NAMALWA (cell line): Measurements from ENCODE around the gene SLC6A6.
A peak's percentile ranks its signal among the peaks of the same experiment; 100 is the strongest.

Experiments
- DNase-seq: peaks from one replicate; pipeline ENCODE4 v3.0.0-alpha.2; 2015; ENCODE audit warnings: low spot score

Gene SLC6A6

DNA sequence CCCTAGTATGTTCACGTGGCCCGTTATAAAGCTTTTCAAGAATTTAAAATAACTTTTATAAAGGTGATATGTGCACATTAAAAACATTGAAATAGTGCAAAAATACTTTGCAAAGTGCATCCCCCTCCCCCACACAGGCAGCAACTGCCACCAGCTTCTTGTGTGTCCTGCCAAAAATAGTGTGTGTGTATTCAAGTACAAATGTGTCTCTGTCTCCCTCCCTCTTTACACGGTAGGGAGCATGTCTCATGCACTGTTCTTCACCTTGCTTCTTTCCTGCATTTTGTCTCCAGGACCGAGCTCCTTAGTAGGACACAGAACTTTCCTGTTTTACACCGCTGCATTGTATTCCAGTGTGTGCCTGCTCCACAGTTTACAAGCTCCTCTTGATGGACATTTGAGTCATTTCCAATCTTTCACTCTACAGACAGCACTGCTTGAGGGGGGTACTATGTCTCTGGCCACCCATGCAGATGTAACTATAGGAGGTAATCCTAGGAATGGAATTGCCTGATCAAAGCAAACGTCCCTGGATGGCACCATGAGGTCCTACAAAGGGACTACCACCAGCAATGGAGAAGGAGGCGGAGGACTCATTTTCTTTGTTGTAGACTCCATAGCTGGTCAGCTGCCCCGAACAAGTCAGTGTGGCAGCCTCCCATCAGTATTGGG lies 52.4 kb downstream of the SLC6A6 start:
- DNase-seq, result no peak

DNA sequence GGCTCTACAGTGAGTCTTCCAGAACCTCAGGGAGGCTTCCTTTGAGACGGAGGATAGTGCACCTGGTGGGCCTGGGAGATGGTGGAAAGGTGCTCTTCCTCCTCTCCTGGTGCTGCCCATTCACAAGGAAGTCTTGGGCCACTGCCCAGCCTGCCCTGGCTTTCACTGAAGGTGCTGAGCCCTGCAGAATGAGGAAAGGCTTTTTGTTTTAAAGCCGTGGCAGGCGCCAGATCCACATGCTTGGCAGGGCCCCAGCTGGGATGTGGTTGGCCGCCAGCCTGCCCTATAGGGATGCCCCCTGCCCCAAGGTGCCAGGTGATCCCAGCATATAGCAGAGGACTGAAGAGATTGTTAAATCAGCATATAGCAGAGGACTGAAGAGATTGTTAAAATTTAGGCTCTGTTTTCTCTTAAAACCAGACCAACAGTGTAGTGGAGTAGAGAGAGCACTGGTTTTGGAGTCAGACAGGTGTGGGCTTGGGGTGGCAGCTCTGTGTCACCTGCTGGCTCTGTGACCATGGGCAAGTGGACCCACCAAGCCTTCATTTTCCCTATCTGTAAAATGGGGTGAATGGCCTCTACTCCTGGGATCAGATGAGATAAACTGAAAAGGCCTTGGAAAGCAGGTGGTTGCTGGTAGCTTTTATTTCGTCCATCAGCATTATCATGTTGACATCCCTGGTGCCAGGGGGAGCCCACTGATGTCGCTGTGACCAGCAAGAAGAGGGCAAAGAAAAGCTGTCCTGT lies 53.3 kb downstream of the SLC6A6 start:
- no peak for DNase-seq

DNA sequence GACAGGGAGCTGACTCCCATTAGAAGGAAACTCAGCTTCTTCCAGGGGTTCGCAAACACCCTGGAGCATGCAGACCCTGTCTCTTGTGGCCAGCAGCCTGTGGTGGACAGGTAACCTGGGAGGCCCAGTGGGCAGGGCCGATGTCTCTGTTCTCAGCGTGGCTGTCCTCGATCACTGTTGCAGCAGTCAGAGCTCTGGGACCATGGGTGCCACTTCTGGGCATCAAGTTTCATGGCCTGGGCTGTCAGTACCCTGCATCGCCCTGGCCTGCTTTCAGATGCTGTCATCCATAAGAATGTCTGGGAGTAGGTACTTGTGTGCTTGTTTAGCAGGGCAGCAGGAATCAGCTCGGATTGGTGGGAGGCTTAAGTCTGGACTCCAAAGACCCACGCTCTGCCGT lies 54.4 kb downstream of the SLC6A6 start:
- no peak for DNase-seq

DNA sequence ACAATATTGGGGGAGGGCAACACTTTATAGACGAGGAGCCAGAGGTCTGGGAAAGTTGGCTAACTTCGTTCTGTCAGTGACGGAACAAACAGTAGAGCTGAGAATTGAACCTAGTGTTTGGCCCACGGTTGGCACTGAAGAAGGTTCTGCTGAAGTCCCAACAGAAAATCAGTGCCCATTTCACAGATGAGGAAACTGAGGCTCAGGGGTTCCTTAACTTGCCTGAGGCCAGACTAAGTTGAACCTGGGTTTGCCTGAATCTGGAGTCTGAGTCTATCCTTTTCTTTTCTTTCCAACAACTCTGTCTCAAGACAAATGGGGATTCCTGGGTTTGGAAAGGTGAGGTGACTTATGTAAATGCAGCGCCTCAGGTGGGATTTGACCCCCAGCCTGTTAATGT lies 55.1 kb downstream of the SLC6A6 start:
- no peak for DNase-seq

DNA sequence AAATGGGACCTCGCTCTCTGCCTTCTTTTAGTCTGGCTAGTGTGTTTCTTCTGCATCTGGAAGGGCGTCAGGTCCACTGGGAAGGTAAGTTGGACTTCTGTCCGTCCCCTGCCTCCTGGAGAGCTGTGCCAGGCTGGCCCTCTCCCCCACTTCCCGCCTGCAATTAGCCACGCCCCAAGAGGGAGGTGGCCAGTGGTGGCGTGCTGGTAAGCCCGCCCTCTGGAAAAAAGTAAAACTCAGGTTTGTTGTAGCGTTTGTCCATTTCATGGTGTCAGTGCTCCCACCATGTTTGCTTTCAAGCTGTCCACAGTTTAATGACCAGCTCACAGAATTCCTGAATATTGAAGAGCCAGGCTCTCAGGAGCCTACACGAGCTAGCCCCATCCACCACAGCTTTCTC lies 55.6 kb downstream of the SLC6A6 start:
- DNase-seq, result no peak

DNA sequence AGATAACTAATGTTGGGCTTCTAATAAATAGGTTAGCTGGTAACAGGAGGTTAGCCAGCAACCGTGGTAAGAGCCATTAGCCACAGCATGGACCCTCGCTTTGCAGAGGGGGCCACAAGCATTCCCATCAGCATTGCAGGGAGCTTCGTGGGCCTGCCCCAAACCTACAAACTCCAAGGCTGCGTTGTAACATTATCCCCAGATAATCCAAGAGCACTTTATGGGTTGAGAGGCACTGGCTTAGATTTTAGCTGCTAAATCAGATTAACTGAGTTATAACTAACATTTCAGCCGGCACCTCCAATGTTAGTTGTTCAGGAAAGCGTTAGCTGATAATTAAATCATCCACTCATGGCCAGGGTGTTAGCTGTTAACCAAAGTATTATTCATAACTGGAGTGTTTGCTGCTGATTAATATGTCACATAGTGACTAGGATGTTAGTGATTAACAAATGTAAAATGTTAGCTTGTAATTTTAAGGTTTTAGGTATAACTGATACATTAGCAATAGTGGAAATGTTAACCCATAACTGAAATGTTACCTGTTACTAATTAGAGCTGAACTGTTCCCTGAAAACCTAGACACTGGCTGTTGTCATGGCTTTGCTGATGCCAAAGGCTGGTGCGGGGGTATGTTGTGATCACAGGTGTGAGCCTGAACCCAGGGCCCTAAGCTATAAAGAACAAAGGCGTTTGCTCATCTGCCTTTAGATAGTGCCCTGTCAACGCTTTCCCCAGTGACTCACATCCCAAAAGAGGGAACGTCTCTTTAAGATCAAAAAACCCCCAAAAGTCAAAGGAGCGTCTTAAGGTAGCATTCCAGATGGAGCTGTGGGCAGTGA lies 56.2 kb downstream of the SLC6A6 start:
- no peak for DNase-seq

DNA sequence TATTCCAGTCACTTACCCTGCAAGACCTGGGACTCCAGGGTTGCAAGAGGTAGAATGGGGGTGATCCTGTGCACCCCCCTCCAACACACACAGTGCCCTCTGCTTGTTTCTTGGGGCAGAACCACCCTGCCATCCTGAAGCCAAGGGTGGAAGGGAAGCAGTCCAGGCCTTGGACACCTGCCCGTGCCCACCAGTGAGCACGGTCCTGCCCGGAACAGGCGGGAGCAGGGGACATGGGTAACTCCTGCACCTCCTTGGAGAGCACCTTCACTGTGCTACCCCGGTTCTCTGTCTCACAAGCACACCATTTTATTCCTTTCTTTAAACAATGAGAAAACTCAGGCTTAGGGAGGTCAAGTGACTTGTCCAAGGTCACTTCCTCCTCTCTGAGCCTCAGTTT lies 57.0 kb downstream of the SLC6A6 start:
- no peak for DNase-seq

DNA sequence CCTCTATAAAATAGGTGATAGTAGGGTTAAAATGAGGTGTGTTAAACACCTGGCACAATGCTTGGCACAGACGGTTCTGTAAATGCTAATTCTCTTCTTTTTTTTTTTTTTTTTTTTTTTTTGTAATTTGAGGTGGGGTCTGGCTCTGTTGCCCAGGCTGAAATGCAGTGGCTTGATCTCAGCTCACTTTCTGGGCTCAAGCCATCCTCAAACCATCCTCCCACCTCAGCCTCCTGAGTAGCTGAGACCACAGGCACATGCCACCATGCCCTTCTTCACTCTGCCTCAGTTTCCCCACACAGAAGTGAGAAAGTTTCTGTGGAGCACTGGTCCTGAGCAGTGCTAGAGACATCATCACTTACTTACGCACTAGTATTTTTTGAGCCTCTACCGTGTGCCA lies 57.4 kb downstream of the SLC6A6 start:
- DNase-seq, result no peak

DNA sequence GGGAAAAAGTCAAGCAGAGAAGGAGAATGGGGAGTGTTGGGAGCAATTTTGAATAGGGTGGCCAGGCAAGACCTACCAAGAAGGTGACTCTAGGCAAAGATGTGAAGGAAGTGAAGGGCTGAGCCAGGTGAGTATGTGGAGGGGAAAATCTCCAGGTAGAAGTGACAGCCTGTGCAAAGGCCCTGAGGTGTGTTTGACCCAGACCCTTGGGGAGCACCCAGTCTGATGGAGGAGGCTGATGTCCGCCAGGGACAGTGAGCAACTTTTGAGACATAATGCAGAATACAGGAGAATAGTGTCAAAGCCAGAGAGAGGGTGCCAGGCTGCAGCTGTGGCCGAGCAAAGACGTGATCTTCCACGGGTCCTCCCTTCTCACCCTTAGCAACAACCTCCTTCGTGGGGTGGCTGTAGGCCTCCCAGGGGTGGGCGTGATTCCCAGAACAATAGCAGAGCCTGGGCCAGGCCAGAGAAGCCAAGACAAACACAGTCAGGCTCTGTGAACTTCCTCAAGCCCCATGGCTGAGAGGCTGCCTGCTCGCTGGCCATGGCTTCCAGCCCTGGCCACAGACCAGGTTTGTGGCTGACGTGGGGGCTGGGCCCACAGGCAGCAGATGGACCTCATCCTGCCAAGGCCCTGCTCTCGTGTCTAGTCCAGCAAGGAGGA lies 58.1 kb downstream of the SLC6A6 start:
- no peak for DNase-seq

DNA sequence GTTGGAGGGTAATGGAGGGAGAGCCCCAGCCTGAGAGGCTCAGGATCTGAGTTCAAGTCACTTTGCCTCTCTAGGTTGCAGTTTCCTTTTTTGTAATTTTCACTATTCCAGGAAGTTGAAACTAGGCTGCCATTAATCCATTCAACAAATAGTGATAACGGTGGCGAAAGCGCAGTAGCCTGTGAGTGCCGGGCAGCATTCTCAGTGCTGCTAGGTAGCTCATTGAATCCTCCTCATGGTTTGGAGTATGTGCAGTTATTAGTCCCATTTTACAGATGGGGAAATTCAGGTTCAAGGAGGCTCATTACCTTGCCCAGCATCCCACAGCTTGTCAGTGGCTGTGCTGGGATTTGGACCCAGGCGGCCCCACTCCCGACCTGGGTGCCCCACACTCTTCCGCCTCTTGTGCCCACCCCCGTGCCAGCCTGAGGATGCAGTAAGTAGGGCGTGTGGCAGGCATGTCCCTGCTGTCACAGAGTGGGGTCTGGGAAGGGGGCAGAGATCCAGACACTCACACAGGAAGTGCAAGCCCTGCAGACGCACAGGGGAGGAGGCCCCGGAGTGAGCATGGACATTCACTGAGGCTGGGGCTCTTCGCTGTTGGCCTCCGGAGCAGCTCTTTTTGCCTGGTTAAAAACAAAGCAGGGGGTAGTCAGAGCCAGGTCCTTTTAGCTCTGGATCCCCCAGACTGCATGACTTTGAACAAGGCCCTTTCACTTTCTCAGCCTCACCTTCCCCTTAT lies 58.8 kb downstream of the SLC6A6 start:
- no peak for DNase-seq

DNA sequence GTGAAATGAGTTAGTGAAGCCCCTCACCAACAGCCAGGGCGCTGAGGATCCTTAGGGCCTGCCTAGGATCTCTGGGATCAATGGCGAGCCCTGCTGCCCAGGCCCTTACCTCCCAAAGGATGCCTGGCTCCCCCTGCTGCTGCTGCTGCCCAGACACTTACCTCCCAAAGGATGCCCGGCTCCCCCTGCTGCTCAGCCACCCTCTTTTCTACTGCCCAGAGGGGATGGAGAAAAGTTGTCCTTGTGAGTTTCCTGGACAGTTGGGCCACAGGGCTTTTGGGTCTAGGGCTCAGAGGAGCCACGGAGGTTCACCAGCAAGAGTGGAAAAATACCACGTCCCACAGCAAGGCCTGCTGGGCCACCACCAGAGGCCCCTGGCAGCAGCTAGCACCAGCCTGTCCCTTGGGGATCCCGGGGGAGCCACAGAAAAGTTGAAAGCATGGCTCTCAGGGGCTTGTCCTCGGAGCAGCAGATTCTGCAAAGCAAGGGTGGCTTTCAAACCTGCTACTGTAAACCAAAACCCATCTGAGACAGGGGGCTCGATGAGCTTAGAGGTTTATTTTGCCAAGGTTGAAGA lies 59.4 kb downstream of the SLC6A6 start:
- no peak for DNase-seq

DNA sequence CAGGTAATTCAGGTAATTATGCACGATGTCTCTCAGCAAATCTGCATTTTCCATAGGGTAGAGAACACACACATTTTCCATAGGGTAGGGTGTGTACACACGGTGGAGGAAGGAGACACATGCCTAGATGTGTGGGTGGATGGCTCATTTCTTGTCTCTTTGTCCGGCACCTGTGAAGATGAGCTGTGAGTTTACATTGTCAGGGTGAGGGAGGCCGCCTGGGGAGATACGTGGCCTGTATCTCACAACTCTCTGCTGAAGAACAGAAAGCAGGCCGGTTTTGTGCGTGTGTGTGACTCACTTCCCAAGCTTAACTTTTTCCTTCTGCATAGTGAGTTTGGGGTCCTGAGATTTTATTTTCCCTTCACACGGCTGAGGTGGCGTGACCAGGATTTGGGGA lies 60.3 kb downstream of the SLC6A6 start:
- DNase-seq, result no peak

DNA sequence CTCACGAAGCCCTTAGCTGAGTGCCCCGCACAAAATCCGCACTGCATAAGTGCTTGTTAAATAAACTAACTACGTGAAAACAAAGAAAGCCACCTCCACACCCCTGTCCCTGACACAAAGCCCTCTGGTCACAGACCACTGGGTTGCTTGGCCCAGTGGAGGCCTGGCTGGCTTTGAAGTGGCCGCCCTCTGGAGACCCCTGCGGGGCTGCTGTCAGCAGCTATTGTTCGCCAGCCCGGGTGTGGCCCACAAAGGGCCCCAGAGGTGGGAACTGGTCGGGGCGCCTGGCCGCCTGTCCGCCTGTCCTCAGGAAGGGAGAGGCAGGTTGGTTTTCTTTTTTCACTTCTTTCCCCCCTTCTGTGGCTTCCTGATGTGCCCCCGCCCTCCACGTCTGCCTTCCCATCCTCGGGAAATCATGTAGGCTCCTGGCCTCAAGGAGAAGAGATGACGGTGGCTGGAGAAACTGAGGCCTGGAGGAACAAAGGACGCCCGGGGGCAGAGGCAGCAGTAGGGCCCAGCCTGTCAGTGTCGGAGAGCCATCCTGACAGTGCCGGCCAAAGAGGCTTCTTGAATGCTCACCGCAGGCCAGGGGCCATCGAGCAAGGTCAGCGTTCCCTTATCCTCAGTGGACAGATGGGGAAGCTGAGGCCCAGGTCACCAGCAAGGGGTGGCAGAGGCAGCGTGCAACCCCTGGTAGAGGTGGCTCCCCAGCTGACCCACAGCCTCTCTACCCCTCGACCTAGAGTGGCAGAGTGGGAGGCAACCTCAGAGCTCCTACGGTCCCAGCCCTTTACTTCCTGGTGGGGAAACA lies 61.1 kb downstream of the SLC6A6 start:
- DNase-seq, result no peak

DNA sequence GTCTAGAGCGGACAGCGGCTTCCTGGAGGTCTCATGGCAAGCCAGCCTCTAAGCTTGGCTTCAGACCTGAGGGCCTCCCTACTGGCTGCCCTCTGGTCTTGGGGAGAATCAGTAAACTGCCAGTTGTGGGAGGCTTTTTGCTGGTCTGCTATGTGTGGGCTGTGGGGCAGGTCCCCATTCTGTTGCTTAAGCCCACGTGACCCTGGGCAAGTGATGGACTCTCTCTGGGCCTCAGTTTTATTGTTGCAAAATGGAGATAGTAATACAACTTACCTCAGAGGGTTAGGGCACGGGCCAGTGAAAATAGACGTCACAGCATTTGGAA lies 61.7 kb downstream of the SLC6A6 start:
- no peak for DNase-seq

DNA sequence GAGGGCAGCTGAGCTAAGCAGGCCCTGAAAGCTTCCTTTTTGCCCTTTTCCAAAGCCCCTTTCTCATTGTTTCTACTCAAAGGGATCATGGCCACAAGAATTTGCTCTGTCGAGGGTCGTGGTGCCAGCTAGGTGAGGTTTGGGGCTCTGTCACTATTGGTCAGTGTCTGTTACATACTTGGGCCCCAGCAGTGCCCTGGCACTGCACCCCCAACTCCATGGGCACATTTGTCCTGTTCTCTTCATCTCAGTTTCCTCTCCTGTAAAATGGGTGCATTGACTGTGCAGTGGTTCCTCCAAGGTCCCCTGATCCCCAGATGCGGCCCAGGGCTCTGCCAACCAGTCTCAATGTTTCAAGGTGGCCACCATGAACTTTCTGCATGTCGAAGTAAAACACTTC lies 62.1 kb downstream of the SLC6A6 start:
- DNase-seq, result no peak

DNA sequence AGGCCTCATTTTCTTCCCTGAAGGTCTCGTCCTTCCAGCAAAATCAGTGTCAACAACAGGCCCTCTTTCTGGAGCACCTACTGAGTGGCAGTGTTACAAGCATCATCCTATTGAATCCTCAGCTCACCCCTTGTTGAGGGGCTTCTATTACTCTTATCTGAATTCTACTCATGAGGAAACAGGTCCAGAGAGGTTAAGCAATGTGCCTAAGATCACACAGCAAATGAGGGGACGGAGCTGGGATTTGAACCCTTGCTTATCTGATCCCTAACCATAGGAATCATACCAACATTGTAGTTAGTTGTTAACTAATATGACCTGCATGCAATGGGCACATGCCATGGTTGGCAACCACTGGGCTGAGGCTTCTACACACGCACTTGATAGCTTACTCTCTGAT lies 63.0 kb downstream of the SLC6A6 start:
- no peak for DNase-seq

DNA sequence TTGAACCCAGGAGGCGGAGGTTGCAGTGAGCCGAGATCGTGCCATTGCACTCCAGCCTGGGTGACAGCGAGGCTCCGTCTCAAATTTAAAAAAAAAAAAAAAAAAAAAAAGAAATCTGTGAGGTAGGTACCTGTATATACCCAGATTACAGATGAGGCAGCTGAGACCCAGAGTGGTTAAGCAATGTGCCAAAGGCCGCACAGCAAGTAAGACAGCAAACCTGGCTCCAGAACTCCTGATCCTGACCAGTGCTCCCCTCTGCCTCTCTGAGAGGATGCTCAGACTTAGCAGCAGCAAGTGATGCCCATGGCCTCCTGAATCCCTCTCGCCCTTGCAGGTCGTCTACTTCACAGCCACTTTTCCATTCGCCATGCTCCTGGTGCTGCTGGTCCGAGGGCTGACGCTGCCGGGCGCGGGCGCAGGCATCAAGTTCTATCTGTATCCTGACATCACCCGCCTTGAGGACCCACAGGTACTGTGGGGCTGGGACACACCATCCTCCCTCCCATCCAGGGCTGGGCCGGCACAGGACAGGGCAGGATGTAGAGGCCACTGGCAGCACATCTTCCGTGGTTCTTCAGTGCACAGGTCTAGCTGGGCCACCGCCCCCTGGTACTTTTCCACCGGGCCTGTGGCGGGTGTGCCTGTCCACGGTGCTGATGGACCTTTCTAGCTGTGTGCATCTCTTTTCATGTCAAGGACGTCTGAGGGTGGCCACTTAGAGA lies 63.9 kb downstream of the SLC6A6 start:
- DNase-seq, result no peak

DNA sequence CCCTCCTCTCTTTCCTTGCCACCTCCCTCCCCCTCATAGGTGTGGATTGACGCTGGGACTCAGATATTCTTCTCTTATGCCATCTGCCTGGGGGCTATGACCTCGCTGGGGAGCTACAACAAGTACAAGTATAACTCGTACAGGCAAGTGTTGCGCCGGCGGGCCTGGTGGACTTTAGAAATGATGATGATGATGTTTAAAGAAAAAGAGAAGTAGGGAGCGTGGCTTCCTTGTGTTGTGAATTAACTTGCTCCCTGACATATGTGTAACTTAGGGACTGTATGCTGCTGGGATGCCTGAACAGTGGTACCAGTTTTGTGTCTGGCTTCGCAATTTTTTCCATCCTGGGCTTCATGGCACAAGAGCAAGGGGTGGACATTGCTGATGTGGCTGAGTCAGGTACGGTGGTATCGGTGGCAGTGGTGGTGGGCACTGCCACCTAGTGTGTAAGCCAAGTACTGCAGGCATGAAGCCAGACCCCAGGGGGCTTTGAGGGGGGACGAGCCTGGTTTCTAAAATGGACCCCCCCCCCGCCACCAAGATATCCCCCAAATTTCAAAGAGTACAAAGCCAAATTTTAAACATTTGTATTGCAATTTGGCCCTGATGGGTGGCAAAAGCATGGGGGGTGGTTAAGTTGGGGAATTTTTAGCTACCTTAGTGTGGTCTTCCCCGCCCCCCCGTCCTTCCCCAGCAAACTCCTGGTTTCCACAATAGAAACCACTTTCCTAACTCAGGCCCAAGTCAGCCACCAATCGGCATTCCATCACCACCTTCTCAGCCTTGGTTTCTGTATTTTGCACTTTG lies 65.6 kb downstream of the SLC6A6 start:
- peak; percentile 60 for DNase-seq

DNA sequence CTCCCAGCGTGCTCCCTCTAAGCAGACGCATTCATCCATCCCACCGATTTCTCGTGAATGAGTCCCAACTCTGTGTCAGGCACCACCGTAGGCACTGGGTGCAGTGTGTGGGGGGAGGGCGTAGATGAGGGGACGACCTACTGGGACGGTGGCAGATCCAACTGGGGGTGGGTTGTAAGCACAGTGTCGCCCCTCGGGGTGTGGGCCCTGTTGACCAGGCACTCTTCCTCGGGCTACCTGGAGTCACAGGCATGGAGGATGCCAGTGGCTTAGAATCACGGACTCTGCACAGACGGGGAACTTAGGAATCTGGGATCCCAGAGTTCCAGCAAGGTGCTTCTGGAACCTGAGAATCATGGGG lies 66.2 kb downstream of the SLC6A6 start:
- no peak for DNase-seq
